ENCODE results near the gene TYW1B.
"Not testable (repeated sequence)": the region's sequence is repeated elsewhere in the genome, so short reads cannot be mapped to it uniquely, and the experiment has no call there.

DNA sequence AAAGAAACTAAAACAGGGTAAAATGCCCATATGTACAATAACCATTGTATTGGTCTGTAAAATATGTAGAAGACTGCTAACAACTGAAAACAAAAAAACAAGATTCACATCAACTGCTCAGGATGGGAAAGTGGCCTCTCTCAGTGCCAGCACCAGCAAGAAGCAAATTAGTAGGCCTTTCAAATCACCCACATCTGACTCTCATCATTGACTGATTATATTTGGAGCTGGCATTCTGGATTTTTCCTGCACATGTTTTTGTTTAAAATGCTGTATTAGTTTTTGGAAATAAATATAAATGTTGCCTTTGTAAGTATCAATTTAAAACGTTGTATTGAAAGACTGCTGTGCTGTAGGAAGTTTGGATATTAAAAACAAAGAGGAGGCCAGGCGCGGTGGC lies 161.0 kb downstream of the TYW1B start:
- not testable (repeated sequence) for TF ChIP-seq CTCF (IDR thresholded peaks at IDR 0.05); POLR2A (IDR thresholded peaks at IDR 0.05; ENCODE audit: low read depth); POLR2AphosphoS5 (IDR thresholded peaks at IDR 0.05)
